ENCODE results near the gene RTKN. TPM values are rescaled to one million over a fixed set of nuclear protein-coding genes. Genes with fewer than 3 reads are reported as not detected.

The RTKN gene
- total and polyA plus RNA-seq, 4 donors = 27.8 to 98.0 (median 73.0) TPM

- TF ChIP-seq ZBTB33 (IDR thresholded peaks at IDR 0.05) = no peak
Observed at GRCh38 chr2:74474899-74475298, 33.2 kb upstream of the RTKN start (continued).

- 95% methylated on average over 6 of the region's 6 CpGs for WGBS
- Histone ChIP-seq H3K9ac (ENCODE audit: low read depth in 1 of 2, low read length in 2 of 2) (no peak overlapping the region), H3K9me3 (ENCODE audit: control insufficient read depth in 4 of 4, low read length in 3 of 4) (no peaks in the 10 kb centered on the region), H3K27me3 (ENCODE audit: control insufficient read depth in 4 of 4, insufficient read depth in 4 of 4, low read length in 3 of 4) (no peaks in the 10 kb centered on the region), H3K4me3 (ENCODE audit: low read depth in 1 of 3, low read length in 3 of 3) (no peak overlapping the region), H3K27ac (ENCODE audit: low read depth in 1 of 2, low read length in 2 of 2) (no peak overlapping the region), H3K36me3 (ENCODE audit: control insufficient read depth in 4 of 4, insufficient read depth in 3 of 4, low read depth in 1 of 4, low read length in 3 of 4) (peaks cover 2 to 13% (median 12%) of the 10 kb centered on the region in 4 donors), H3K4me1 (ENCODE audit: control insufficient read depth in 4 of 4, insufficient read depth in 4 of 4, low read length in 3 of 4) (peaks cover 10 to 30% (median 23%) of the 10 kb centered on the region in 4 donors)
- no peak for DNase-seq (ENCODE audit: low spot score)
- TF ChIP-seq REST (IDR thresholded peaks at IDR 0.05) = no peak
- TF ChIP-seq YY1 (IDR thresholded peaks at IDR 0.05) = no peak
- no peak for TF ChIP-seq RXRA (IDR thresholded peaks at IDR 0.05)
Observed at GRCh38 chr2:74474481-74474880, 32.7 kb upstream of the RTKN start.

- Histone ChIP-seq H3K27ac (ENCODE audit: low read depth in 1 of 2, low read length in 2 of 2) (peak overlapping the region; percentile 88 to 96), H3K4me1 (ENCODE audit: control insufficient read depth in 4 of 4, insufficient read depth in 4 of 4, low read length in 3 of 4) (peaks cover 10 to 30% (median 23%) of the 10 kb centered on the region in 4 donors), H3K9ac (ENCODE audit: low read depth in 1 of 2, low read length in 2 of 2) (peak overlapping the region; percentile 82 to 91), H3K4me3 (ENCODE audit: low read depth in 1 of 3, low read length in 3 of 3) (peak overlapping the region; percentile 65 to 97 (median 87)), H3K27me3 (ENCODE audit: control insufficient read depth in 4 of 4, insufficient read depth in 4 of 4, low read length in 3 of 4) (no peaks in the 10 kb centered on the region), H3K9me3 (ENCODE audit: control insufficient read depth in 4 of 4, low read length in 3 of 4) (no peaks in the 10 kb centered on the region), H3K36me3 (ENCODE audit: control insufficient read depth in 4 of 4, insufficient read depth in 3 of 4, low read depth in 1 of 4, low read length in 3 of 4) (peaks cover 2 to 13% (median 12%) of the 10 kb centered on the region in 4 donors)
- TF ChIP-seq TAF1 (conservative IDR thresholded peaks at IDR 0.05) = no peak
- TF ChIP-seq ATF3 (IDR thresholded peaks at IDR 0.05) = no peak
- TF ChIP-seq JUND (IDR thresholded peaks at IDR 0.05) = no peak
- no peak for TF ChIP-seq ZBTB33 (IDR thresholded peaks at IDR 0.05)
- TF ChIP-seq YY1 (IDR thresholded peaks at IDR 0.05) = no peak
- TF ChIP-seq RAD21 (IDR thresholded peaks at IDR 0.05) = no peak
- TF ChIP-seq HNF4A (conservative IDR thresholded peaks at IDR 0.05) = no peak
- TF ChIP-seq EGR1 (IDR thresholded peaks at IDR 0.05; ENCODE audit: low read depth in 2 of 2) = no peak
- no peak for TF ChIP-seq HNF4G (IDR thresholded peaks at IDR 0.05)
- TF ChIP-seq FOXA1 (IDR thresholded peaks at IDR 0.05) = no peak
- TF ChIP-seq FOXA2 (IDR thresholded peaks at IDR 0.05) = no peak
- TF ChIP-seq REST (IDR thresholded peaks at IDR 0.05) = no peak
- TF ChIP-seq SP1 (IDR thresholded peaks at IDR 0.05) = no peak
- DNase-seq (ENCODE audit: low spot score) = no peak
- WGBS = 5% methylated on average over 7 of the region's 7 CpGs
Observed at GRCh38 chr2:74472945-74473258, 31.2 kb upstream of the RTKN start.

Measured in liver (tissue), 9 donors.